Transverse colon (tissue), 4 donors: Measurements from ENCODE around the gene SUCLG2.

Source experiments
- CTCF ChIP-seq, 5 experiments: fragments of 200-600 bp in 3 of 5; fragments of 450-650 bp in 2 of 5; sonication (generic) in 3 of 5; IDR thresholded peaks; 1 replicate in 2 of 5; 2 replicates in 3 of 5; pipeline ENCODE4 v1.5.1; 2016 to 2017; ENCODE audit warnings: antibody characterized with exemption in 5 of 5, inconsistent platforms in 3 of 5, mild to moderate bottlenecking in 2 of 5, moderate library complexity in 1 of 5
- EP300 ChIP-seq: sonication (generic); formaldehyde crosslinking; IDR thresholded peaks from one replicate; pipeline ENCODE4 v1.6.1; 2017; ENCODE audit warnings: antibody characterized with exemption, low read depth
- POLR2A ChIP-seq: fragments of 450-650 bp; IDR thresholded peaks from one replicate; pipeline ENCODE4 v1.6.1; 2016; ENCODE audit warnings: antibody characterized with exemption, mild to moderate bottlenecking, moderate library complexity
- POLR2AphosphoS5 ChIP-seq, 3 donors: sonication (generic); formaldehyde crosslinking; IDR thresholded peaks; one replicate each; pipeline ENCODE4 v1.6.1; 2016; ENCODE audit warnings: antibody characterized with exemption in 3 of 3

GRCh38 chr3:67447393-67447792 is 207.0 kb downstream of the SUCLG2 start:
- no peak for TF ChIP-seq CTCF (IDR thresholded peaks at IDR 0.05)
- no peak for TF ChIP-seq POLR2A
- TF ChIP-seq EP300 = no peak
- no peak for TF ChIP-seq POLR2AphosphoS5 (IDR thresholded peaks at IDR 0.05)
